ENCODE results near the gene YBX2. TPM values are rescaled to one million over a fixed set of nuclear protein-coding genes. Genes with fewer than 3 reads are reported as not detected.

Gene YBX2
- total and polyA plus RNA-seq, 7 donors = 0.28 to 37.6 (median 2.5) TPM

DNA sequence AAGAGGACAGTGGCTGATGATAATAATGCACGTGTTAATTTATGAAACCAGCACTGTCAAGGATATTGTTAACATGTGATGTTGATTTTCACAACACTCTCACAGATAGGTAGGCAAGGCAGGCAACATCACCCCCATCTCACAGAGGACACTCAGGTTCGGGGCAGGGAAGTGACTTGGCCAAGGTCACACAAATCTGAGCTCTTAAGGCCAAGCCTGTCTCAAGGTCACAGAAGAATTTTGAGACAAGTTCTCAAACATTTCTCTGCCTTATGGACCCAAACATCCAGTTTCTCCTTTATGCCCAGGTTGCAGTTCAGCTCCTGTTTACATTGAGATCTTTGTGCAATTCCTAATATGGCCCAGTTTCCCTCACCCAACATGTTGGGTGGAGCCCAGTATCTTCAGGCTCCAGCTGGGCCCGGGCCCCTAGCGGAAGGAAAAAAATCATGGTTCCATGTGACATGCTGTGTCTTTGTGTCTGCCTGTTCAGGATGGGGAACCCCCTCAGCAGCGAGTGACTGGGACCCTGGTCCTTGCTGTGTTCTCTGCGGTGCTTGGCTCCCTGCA lies 11.6 kb downstream of the YBX2 start:
- peak overlapping the region; percentile 93 to 98 (median 96) for H3K27ac ChIP-seq
- WGBS, 2 donors = 52 to 56% methylated on average over 6 of the region's 6 CpGs
- H3K9me3 ChIP-seq = no peaks in the 10 kb centered on the region
- H3K4me3 ChIP-seq = peak overlapping the region; percentile 53 to 83 (median 68)
- H3K4me1 ChIP-seq = peaks cover 0 to 56% (median 46%) of the 10 kb centered on the region in 4 donors
- no peaks in the 10 kb centered on the region for H3K27me3 ChIP-seq
- peak; percentile 78 for DNase-seq
- peaks cover 26 to 33% (median 28%) of the 10 kb centered on the region in 4 donors for H3K36me3 ChIP-seq
- intact Hi-C loops (cut with DNase I) = no loop called here
- TF ChIP-seq CTCF (IDR thresholded peaks at IDR 0.05) (peak in 2 of 4 experiments; percentile 11 to 49), POLR2A (IDR thresholded peaks at IDR 0.05) (no peak), POLR2AphosphoS5 (IDR thresholded peaks at IDR 0.05) (peak in 2 of 4 donors; percentile 30 to 58), EP300 (IDR thresholded peaks at IDR 0.05) (no peak)

- Histone ChIP-seq H3K27me3 (no peaks in the 10 kb centered on the region), H3K27ac (peak overlapping the region; percentile 93 to 98 (median 96)), H3K4me1 (peaks cover 0 to 56% (median 46%) of the 10 kb centered on the region in 4 donors), H3K36me3 (peaks cover 26 to 33% (median 27%) of the 10 kb centered on the region in 4 donors), H3K9me3 (no peaks in the 10 kb centered on the region), H3K4me3 (peak overlapping the region; percentile 53 to 83 (median 68))
- intact Hi-C loops (cut with DNase I) = loop anchor here (2.0 kb wide), 2 partner anchors 29 to 71 kb away; partner anchors contain the start of genes ELP5 and KCTD11
- WGBS, 2 donors = 1 to 4% methylated on average over 43 of the region's 43 CpGs
- no peak for TF ChIP-seq CTCF (IDR thresholded peaks at IDR 0.05)
- peak; percentile 44 to 73 (median 71) for TF ChIP-seq POLR2AphosphoS5 (IDR thresholded peaks at IDR 0.05)
- TF ChIP-seq EP300 (IDR thresholded peaks at IDR 0.05) = peak in 3 of 4 donors; percentile 32 to 49 (median 43)
- peak in 1 of 2 donors; percentile 35 for TF ChIP-seq POLR2A (IDR thresholded peaks at IDR 0.05)
- DNase-seq = peak; percentile 87
These were observed 12.3 kb downstream of the YBX2 start for GRCh38 chr17:7281953-7282751.

- Histone ChIP-seq H3K27ac (peak within 1 kb of the TSS; percentile 93 to 98 (median 96)), H3K36me3 (peaks cover 22 to 28% (median 23%) of the 10 kb centered on the region in 4 donors), H3K4me3 (peak within 1 kb of the TSS; percentile 53 to 83 (median 68)), H3K27me3 (no peaks in the 10 kb centered on the region), H3K9me3 (no peaks in the 10 kb centered on the region), H3K4me1 (peaks cover 0 to 51% (median 42%) of the 10 kb centered on the region in 4 donors)
- peak; percentile 98 for DNase-seq
- 0 to 1% methylated on average over 71 of the region's 71 CpGs for WGBS, 2 donors
- peak; percentile 88 to 95 (median 90) for TF ChIP-seq POLR2AphosphoS5 (IDR thresholded peaks at IDR 0.05)
- peak in 3 of 4 donors; percentile 18 to 62 (median 40) for TF ChIP-seq EP300 (IDR thresholded peaks at IDR 0.05)
- TF ChIP-seq CTCF (IDR thresholded peaks at IDR 0.05) = peak in 1 of 4 experiments; percentile 13
- TF ChIP-seq POLR2A (IDR thresholded peaks at IDR 0.05) = peak; percentile 68 to 85
- intact Hi-C loops (cut with DNase I) = loop anchor here (2.0 kb wide), 2 partner anchors 29 to 71 kb away; partner anchors contain the start of genes ELP5 and KCTD11
These were observed 13.1 kb downstream of the YBX2 start, which contains the start of gene SLC2A4 for GRCh38 chr17:7281074-7281952. Gene SLC2A4 (plus strand): TSS chr17:7281718. CDS start chr17:7281935, 217 bp downstream.

DNA sequence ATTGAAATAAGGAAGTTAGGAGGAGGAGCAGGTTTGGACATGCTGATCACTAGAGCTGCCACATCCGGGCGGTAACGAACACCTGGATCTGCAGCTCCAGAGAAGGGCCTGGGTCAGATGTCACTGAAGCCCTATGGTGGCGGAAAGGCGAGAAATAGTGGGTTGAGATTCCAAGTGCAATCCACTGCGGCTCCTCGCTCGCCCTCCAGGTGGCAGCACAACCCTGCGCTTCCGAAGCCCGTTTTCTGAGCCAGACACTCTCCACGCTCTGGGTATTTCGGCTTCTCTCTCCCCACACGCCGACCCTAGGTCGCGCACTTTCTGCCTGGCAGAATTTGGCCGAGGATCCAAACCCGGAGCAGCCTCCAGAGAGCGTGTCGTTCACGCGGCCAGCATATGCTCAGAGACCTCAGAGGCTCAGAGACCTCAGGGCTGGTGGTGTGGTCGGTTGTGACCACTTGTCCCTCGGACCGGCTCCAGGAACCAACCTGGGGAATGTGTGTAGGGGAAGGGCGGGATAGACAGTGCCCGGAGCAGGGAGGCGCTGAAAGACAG lies 13.8 kb downstream of the YBX2 start:
- intact Hi-C loops (cut with DNase I) = loop anchor here (1.0 to 2.0 kb wide), 3 partner anchors 16 to 72 kb away; partner anchors contain the start of genes ELP5 and KCTD11
- 0 to 1% methylated on average over 29 of the region's 29 CpGs for WGBS, 2 donors
- Histone ChIP-seq H3K27ac (peak overlapping the region; percentile 93 to 98 (median 96)), H3K27me3 (no peaks in the 10 kb centered on the region), H3K4me1 (peaks cover 0 to 44% (median 37%) of the 10 kb centered on the region in 4 donors), H3K9me3 (no peaks in the 10 kb centered on the region), H3K36me3 (peaks cover 15 to 21% (median 16%) of the 10 kb centered on the region in 4 donors), H3K4me3 (peak overlapping the region; percentile 15 to 83 (median 68))
- TF ChIP-seq CTCF (IDR thresholded peaks at IDR 0.05) = peak; percentile 88 to 98 (median 94)
- TF ChIP-seq POLR2AphosphoS5 (IDR thresholded peaks at IDR 0.05) = peak in 2 of 4 donors; percentile 5 to 18
- no peak for TF ChIP-seq EP300 (IDR thresholded peaks at IDR 0.05)
- peak; percentile 91 for DNase-seq
